Measurements from ENCODE around the gene GSTM3. TPM values are rescaled to one million over a fixed set of nuclear protein-coding genes. Genes with fewer than 3 reads are reported as not detected.
"Not testable (repeated sequence)": the region's sequence is repeated elsewhere in the genome, so short reads cannot be mapped to it uniquely, and the experiment has no call there.

Gene GSTM3
- total RNA-seq, 4 donors from 2014 or later: 68.7 to 213 (median 137) TPM

DNA sequence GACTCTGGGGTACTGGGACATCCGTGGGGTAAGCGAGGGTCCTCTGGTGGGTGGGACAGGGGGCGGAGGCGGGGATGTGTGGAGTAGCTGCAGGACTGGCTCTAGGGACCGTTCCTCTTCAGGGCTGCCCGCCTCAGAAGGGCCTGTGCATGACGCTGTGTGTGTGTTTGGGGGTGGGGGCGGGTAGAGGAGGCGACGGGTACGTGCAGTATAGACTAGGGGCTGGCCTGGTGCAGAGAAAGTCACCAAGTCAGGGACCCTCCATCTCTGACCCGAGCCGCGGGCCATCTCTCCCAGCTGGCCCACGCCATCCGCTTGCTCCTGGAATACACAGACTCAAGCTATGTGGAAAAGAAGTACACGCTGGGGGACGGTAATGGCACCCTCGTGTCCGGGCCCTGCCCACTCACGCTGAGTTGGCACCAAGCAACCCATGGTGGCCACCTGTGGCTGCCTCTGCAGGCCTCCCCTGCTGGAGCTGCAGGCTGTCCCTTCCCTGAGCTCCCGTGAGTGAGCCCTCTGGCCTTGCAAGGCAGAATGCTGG is 28.4 kb downstream of the GSTM3 start:
- TF ChIP-seq POLR2A (IDR thresholded peaks at IDR 0.05): no peak
- TF ChIP-seq, protein P1, sequence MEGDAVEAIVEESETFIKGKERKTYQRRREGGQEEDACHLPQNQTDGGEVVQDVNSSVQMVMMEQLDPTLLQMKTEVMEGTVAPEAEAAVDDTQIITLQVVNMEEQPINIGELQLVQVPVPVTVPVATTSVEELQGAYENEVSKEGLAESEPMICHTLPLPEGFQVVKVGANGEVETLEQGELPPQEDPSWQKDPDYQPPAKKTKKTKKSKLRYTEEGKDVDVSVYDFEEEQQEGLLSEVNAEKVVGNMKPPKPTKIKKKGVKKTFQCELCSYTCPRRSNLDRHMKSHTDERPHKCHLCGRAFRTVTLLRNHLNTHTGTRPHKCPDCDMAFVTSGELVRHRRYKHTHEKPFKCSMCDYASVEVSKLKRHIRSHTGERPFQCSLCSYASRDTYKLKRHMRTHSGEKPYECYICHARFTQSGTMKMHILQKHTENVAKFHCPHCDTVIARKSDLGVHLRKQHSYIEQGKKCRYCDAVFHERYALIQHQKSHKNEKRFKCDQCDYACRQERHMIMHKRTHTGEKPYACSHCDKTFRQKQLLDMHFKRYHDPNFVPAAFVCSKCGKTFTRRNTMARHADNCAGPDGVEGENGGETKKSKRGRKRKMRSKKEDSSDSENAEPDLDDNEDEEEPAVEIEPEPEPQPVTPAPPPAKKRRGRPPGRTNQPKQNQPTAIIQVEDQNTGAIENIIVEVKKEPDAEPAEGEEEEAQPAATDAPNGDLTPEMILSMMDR (IDR thresholded peaks at IDR 0.05): no peak
- 72 to 77% methylated on average over 15 to 22 of the region's 22 CpGs for WGBS, 2 donors
- intact Hi-C loops (cut with DNase I; ENCODE audit: low total_unique reads): no loop called here
- no peak for DNase-seq (ENCODE audit: low spot score in 2 of 2)
- no peak overlapping the region for H3K4me3 ChIP-seq (ENCODE audit: low read depth, poor library complexity, severe bottlenecking)

DNA sequence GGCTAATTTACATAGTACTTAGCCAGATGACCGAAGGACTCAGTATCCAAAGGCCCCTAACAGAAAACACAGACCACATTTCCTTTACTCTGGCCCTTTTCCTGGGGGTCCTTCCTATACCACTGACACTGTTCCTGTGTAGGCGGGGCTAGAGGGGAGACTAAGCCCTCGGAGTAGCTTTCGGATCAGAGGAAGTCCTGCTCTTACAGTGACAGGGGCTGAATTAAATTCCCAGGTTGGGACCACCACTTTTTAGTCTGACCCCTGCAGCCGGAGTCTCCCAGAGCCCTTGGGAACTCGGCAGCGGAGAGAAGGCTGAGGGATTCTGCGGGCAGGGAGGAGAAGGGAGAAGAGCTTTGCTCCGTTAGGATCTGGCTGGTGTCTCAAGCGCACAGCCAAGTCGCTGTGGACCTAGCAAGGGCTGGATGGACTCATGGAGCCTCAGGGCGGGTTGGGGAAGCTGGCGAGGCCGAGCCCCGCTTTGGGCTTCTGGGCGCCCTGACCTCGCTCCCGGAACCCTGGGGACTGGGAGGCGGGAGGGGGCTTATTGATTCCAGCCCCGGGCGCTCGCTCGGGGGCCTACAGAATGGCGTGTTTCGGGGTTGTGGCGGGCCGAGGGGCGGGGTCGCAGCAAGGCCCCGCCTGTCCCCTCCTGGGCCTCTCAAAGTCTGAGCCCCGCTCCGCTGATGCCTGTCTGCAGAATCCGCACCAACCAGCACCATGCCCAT is 29.1 kb downstream of the GSTM3 start, which contains the start of gene GSTM5:
GSTM5 (plus strand) TSS at position 659 of the 728 bp plus-strand sequence; CDS start at position 721, 62 bp downstream.
- 41 to 55% methylated on average over 13 to 15 of the region's 33 CpGs for WGBS, 2 donors

GRCh38 chr1:109709822-109710221 is 31.0 kb downstream of the GSTM3 start:
- H3K4me3 ChIP-seq (ENCODE audit: low read depth, poor library complexity, severe bottlenecking); intact Hi-C loops (cut with DNase I; ENCODE audit: low total_unique reads); DNase-seq (ENCODE audit: low spot score in 2 of 2): not testable (repeated sequence)

More for the DNA sequence above, 29.1 kb downstream of the GSTM3 start, which contains the start of gene GSTM5:
- peak in 1 of 2 donors; percentile 12 for DNase-seq (ENCODE audit: low spot score in 2 of 2)
- H3K4me3 ChIP-seq (ENCODE audit: low read depth, poor library complexity, severe bottlenecking); intact Hi-C loops (cut with DNase I; ENCODE audit: low total_unique reads): not testable (repeated sequence)

- intact Hi-C loops (cut with DNase I; ENCODE audit: low total_unique reads); DNase-seq (ENCODE audit: low spot score in 2 of 2); H3K4me3 ChIP-seq (ENCODE audit: low read depth, poor library complexity, severe bottlenecking): not testable (repeated sequence)
- 71 to 77% methylated on average over 4 of the region's 4 CpGs for WGBS, 2 donors
Observed at GRCh38 chr1:109708949-109709348, 31.9 kb downstream of the GSTM3 start.

DNA sequence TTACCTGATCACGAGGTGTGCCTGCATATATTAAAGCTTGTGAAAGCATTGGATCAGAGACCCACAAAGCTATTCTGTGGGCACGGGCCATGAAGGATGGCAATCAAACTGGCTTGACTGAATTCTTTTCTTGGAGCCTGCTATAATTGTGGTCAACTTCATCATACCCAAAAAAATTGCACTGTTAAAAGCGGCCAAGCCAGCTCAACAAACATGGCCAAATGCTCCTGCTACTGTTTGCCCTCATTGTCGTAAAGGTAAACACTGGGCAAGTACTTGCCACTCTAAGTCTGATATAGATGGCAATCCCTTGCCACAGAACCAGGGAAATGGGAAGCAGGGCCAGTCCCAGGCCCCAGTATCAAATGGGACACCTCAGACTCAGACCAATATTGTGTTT is 35.4 kb downstream of the GSTM3 start:
- H3K4me3 ChIP-seq (ENCODE audit: low read depth, poor library complexity, severe bottlenecking): no peak overlapping the region
- no peak for DNase-seq (ENCODE audit: low spot score in 2 of 2)
- 86% methylated on average over 4 of the region's 4 CpGs for WGBS, 2 donors
- TF ChIP-seq, protein P1 (IDR thresholded peaks at IDR 0.05): no peak
- TF ChIP-seq POLR2A (IDR thresholded peaks at IDR 0.05): no peak
- intact Hi-C loops (cut with DNase I; ENCODE audit: low total_unique reads): no loop called here

GRCh38 chr1:109704173-109704572 is 36.7 kb downstream of the GSTM3 start:
- TF ChIP-seq, protein P1 (IDR thresholded peaks at IDR 0.05): no peak
- no peak for TF ChIP-seq POLR2A (IDR thresholded peaks at IDR 0.05)
- no peak for DNase-seq (ENCODE audit: low spot score in 2 of 2)
- WGBS, 2 donors: 68 to 80% methylated on average over 8 of the region's 8 CpGs
- intact Hi-C loops (cut with DNase I; ENCODE audit: low total_unique reads): no loop called here
- H3K4me3 ChIP-seq (ENCODE audit: low read depth, poor library complexity, severe bottlenecking): no peak overlapping the region

GRCh38 chr1:109702940-109703339 is 37.9 kb downstream of the GSTM3 start:
- intact Hi-C loops (cut with DNase I; ENCODE audit: low total_unique reads); DNase-seq (ENCODE audit: low spot score in 2 of 2); H3K4me3 ChIP-seq (ENCODE audit: low read depth, poor library complexity, severe bottlenecking): not testable (repeated sequence)
- 82 to 84% methylated on average over 3 of the region's 3 CpGs for WGBS, 2 donors

GRCh38 chr1:109697861-109698260 is 43.0 kb downstream of the GSTM3 start:
- H3K4me3 ChIP-seq (ENCODE audit: low read depth, poor library complexity, severe bottlenecking); DNase-seq (ENCODE audit: low spot score in 2 of 2); intact Hi-C loops (cut with DNase I; ENCODE audit: low total_unique reads): not testable (repeated sequence)
- no CpG with 5 or more reads among the region's 4 CpGs for WGBS, 2 donors

All from lower leg skin (tissue), 4 donors.